Stromal cell of bone marrow (primary cell): Measurements from ENCODE around the gene IRF6.
A peak's percentile ranks its signal among the peaks of the same experiment; 100 is the strongest.

Experiments used
- DNase-seq: peaks from one replicate; pipeline ENCODE4 v3.0.0-alpha.2; 2012; ENCODE audit warnings: low read depth

IRF6 gene

DNA sequence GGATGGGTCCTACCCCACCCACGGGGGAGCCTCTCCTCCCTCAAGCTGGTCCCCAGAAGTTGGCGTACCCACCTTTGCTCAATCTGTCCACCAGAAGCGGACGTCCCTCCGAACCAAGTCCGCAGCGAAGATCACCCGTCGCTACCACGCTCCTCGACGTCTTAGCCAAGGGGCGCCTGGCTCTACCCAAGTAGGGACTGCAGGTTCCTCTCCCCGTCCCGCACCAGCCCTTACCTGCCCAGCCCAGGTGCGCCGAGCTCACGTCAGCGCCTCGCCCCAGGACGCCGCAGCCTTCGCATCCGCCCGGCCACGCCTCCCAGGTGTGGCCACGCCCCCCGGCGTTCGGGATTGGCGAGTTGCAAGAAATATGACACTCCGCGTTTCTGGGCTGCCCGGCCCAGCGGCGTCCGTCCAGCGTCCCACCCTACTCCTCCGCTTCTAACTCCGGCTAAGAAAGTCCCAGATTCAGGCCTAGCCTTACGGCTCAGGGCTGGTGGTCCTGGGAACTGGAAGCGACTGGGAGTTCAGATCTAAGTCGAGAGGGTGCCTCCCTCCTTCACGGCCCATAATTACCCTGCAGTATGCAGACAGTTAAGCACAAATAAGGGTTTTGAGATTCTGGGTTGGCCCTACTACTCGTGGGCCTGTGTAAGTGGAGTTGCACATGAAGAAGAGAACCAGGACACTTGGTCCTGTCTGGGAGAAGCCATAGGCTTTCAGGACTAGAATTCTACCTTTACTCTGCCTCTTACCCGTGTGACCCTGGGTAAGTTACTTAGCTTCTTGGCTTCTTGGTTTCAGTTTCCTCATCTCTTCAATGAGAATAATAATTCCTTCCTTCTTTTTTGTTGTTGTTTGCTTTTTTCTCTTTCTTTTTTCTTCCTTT is at the start of gene IRF6:
Gene IRF6, minus strand, starts transcription at position 268 of the 886 bp plus-strand sequence. CDS start 4,729 bp downstream, outside the sequence.
- peak; percentile 25 for DNase-seq

DNA sequence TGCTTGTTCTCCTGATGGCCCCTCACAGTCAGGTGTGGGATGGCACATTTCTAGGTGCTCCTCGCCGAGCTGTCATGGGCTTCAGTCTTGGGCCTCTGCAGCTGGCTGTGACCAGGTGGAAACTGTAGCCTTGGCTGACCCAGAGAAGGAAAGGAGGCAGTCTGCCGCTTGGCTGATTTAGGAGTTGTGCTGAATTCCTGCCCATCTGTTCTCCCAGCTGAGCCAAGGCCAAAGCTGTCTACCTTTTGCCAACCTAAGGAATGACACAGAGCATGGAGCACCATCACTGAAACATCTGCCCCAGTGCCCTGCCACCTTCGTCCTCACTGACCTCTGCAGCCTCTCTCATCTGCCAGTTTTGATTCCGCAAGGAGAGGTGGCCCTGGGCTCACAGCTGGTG is 49.7 kb upstream of the IRF6 start:
- no peak for DNase-seq

DNA sequence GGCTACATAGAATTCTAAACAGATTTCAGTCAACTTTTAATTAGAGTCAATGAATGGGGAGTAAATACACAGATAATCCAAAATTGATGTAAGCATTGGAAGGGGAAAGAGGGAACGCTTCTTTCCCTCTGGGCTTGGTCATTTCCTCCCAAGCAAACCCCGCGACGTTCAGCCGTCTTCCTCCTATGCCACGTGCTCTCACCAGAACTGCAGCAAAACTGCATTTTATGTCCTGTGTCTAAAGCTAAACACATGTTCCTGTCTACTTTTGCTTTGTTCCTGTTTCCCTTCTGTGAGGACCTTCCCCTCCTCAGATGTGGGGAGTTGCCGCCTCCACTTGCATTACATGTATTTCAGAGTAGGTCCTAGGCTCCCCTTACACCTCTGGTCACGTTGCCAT is 49.1 kb upstream of the IRF6 start:
- DNase-seq: no peak

DNA sequence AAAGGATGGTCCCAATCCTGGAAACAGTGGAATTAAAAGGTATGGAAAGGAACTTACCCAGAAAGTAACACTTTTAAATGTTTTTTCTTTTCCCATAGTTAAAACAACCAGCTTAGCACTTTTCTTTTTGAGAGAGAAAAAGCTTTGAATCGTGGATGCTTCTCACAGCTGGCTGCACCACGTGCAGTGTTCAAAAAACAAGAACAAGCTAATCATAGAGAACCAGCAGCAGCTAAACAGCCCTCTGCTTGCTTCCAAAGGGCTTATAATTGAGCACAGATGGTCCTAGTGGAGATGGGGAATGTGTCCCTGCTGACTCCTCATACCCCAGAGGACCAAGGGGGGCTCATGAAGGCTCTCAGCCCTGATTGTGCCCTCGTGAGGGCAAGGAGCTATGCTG is 48.3 kb upstream of the IRF6 start:
- no peak for DNase-seq

DNA sequence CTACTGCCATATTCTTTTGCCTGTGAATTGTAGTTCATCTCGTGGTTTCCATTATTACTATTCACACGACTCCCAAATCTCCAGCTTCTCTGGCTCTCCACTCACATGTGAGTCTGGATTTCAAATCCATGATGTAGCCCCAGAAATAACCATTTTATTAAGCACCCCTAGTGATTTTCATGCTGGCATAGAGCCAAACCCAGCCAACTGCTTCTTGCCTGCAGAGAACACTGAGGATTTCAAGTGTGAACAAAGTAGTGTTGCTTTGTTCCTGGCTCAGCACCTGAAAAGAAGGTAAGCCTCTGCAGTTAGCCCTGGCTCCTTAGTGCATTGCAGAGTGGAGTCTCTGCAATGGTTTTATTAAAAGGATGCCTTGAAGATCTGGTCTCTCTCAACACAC is 47.7 kb upstream of the IRF6 start:
- no peak for DNase-seq

DNA sequence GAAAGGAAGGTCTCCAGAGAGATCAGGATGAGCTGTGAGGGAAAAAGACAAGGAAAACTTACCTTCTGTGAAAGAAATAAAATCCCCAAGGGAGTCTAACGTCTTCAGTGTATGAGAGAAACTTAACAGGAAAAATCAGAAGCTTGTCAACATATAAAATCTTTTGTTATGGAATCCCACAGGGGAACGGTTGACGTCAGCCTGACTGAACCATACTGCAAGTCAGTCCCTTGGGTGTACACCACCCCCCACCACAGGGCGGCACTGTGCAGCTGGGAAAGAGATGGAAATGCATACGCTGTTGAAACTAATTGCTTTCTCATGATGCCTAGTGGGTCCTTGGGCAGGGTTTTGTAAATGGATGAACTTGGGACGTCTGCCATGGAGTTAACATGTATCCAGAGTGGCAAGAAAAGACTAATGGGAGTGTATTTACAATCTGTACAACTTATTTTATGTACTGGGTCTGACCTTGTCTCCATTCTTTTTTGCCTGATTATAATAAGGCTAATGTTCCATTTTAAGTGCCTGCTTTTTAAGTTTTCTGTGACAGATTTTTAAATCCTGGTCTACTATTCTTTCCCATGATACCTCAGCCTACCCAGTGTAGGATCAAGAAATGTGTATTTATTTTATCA is 44.5 kb upstream of the IRF6 start:
- no peak for DNase-seq

DNA sequence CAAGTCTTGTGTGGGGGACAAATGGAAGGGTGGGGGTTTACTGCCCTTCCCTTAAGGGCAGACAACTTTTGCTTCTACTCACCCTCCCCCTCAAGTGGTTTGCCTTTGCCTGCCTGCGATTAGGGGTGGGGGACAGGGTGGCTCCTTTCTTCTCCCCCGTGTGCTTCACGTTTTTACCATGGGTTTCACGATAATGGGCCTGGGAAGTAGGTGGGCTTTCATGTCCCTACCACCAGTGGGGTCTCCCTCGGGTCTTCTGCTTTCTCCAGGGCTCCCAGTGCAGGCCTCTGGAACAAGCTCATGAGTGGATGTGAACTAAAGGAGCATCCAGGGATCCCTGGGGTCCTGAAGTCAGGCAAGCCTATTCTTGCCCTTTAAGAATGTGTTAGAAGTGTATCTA is 43.4 kb upstream of the IRF6 start:
- no peak for DNase-seq

DNA sequence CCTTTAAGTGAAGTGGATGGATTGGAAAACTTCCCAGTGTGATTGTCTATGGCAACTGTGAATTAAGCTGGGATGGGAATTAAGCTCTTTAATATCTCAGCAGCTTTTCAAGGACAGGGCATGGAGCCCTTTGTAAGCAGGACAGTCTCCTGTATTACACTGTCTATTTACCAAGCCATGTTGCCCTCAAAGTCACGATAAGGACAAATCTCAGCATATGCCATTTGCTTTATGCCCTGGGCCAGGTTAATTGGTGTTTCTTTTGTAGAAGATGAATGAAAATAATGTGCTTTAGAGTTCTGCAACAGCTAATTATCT is 39.4 kb upstream of the IRF6 start:
- DNase-seq: no peak

DNA sequence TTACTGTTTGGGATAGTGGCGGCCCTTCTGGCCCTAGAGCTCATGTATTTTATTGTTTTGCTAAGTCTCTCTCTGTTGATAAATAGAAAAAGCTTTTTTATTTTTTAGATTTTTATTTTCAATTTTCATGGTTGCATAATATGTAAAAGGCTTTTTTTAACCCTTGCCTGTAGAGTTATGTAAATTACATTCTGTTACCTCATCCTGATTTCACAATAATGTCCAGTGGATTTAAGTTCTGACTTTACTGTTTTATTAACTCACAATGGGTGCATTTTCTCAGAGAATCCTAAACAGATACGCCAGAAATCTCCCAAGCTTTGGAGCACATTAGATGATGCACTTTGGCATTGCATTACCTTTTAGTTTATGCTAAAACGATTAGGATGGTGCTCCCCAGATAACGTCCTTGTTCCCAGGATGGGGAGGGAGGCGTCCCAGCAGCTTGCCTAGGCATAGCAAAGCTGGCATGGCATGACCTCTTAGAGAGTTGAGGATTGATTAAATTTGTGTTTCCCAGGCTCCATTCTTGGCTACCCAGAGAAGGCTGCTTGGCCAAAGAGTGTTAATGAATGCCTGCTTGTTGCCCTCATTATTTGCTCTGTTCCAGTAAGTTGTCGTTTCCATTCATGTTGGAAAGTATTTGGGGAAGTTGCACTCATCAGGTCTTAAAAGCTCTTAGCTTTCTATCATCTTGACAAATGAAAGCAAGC is 38.9 kb upstream of the IRF6 start:
- DNase-seq: no peak

DNA sequence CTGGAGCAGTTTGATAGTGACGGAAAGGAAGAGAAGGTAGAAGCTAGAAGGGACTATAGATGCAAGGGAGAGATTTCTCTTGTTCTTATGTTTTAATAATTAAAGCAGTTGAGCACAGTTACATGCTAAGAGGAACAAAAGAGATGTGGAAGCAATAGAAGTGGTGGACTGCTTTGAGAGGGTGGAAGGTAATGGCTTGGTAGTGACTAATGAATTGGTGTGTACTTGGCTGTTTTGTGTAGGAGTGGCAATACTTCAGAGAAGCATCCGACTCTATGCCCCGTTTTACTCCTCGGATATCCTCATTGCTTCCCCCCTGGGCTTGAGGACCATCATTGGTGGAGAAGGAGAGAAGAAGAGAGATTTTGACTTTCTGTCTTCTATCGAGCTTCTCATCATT is 34.7 kb upstream of the IRF6 start:
- no peak for DNase-seq

DNA sequence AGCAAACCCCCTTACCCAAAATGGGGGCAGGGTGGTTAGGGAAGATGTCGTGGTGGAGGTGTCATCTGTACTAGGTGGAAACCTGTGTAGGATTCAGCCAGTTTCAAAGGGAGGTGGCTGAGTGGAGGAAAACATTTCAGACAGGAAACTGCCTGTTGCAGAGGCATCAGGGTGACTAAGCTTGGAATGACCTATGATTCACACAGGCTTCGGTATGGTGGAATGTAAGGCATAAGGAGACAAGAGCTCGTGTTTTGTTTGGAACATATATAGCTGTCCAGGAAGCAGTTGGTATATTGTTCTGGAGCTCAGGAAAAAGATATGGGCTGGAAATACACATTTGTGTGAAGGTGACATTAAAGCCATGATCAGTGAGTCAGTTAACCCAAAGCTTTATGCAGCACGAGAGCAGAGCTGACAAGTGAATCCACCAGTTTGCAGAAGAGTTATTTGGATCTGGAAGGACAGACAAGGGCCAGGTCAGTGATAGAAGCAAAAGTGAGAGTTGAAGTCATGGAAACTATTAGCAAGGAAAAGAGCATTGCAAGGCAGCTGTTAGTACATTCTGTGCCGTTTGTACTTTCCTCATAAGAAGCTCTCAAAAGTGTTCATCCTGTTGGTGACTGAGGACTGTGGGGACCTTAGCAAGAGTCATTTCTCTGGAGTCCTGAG is 34.1 kb upstream of the IRF6 start:
- DNase-seq: peak; percentile 85

DNA sequence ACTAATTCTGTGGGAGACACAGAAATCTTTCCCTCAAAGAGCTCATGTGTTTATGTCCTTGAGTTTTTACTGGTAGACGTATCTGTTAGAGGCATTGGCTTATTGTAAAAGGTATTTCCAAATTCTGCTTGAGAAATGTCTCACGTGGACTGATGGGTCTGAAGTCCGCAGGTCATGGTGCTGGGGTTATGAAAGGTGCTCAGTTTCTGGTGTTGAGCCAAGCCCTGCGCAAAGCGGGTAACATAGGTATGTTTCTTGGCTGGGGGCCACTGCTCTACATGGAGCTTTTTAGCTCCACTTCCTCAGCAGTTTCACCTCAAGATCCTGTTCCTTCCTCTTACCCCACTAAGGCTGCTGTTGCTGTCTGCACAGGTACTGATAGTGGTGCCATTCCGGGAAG is 32.6 kb upstream of the IRF6 start:
- DNase-seq: no peak

DNA sequence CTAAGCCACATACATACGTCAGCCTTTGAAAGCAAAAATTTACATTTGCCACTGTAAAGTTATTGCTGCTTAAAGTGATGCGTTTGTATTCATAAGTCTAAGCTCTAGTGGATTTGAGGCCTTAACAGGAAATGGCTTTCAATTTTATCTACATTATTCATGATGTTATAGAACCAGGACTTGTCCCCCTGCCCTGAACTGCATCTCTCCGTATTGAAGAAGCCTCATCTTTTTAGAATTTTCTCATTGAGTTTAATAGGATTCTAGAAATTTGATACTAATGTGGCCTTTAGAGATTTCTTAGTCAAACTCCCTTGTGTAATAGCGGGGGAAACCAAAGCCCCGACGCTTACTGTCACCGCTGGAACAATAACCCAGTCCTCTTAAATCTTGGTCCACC is 31.7 kb upstream of the IRF6 start:
- DNase-seq: no peak

DNA sequence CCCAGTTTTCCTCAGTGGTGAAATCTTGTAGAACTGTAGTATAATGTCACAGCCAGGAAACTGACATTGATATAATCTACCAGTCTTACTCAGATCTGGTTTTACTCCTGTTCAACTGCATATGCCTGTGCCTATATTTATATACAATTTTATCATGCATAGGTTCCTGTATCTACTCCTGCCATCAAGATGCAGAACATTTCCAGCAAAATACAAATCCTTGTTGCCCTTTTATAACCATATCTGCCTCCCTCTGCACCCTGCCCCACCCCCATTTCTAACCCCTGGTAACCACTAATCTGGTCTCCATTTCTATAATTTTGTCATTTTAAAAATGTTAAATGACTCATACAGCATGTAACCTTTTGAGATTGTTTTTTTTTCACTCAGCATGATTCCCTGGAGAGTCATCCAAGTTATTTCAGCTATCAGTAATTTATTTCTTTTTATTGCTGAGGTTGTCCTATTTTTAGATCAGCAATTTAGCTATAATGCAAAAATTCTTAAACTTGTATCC is 29.9 kb upstream of the IRF6 start:
- DNase-seq: peak; percentile 68

DNA sequence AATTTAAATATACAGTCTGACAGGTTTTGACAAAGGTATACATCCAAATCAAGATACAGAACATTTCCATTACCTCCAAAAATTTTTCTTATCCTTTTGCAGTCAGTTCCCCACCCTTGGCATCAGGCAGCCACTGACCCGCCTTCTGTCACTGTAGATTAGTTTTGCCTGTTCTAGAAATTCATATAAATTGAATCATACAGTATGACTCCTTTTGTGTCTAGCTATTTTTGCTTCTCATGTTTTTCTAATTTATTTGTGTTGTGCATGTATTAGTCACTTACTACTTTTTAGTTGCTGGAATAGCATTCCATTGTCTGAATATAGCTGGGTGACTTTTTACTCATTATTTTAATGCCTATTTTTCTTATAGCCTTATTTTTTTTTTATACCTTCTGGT is 25.7 kb upstream of the IRF6 start:
- DNase-seq: no peak

DNA sequence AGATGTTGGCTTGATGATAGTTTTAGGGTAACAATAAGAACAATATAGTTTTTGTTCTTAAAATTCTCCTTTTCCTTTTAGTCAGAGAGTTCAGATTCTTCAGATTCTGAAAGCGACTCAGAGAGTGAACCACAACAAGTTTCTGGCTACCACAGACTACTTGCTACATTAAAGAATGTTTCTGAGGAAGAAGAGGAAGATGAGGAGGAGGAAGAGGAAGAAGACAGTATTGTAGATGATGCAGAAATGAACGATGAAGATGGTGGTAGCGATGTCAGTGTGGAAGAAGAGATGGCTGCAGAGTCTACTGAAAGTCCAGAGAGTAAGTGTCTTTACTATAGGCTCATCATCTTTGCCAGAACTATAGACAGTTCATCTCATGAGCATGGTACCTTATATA is 24.8 kb upstream of the IRF6 start:
- DNase-seq: no peak

DNA sequence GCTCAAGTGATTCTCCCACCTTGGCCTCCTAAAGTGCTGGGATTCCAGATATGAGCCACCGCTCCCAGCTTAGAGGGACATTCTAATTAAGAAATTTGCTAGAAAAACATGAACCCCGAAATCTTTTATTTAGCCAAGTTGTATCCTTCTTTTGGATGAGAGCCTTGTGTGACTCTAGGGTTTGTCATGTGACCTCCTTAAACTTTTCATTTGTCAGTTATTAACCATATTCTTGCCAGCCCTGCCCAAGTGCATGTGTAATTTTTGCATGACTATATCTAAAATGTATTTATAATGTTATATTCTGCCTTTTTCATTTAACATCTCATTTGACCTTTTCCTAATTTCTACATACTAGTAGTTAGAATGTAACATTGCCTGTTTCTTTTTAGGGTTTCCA is 23.8 kb upstream of the IRF6 start:
- DNase-seq: no peak

DNA sequence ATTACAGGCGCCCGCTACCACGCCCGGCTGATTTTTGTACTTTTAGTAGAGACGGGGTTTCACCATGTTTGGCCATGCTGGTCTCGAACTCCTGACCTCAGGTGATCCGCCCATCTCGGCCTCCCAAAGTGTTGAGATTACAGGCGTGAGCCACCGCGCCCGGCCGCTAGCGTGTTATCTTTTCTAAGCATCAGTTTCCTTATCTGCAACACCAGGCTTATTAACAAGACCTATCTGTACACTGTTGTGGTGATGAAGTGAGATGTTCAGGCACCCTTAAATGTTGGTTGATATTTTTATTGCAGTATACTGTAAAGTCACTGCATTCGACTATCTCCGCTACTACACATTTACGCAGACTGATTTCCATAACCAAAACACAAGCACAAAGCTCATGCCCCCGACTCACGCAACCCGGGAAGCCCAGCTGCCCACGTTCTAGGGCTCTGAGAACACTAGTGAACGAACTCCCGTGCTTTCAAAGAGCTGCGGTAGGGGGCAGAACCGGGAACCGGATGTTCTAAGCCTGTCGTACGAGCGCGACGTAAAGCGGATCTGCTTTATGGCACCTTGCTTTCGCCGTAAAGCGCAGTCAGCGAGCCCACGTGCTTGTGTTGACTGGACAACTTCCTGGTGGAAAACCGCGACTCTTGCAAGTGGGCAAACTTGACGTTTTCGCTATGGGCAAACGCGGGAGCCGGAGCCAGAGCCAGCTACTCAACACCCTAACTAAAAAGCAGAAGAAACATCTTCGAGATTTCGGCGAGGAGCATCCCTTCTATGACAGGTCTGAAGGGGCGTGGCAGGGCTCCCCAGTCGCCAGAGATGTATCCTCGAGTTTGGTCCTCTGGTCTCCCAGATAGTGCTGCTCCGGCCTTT is 21.7 kb upstream of the IRF6 start, which contains the start of gene UTP25:
Gene UTP25, plus strand, starts transcription at position 589 of the 879 bp plus-strand sequence. Its CDS starts 92 bp downstream, at position 681.
- DNase-seq: peak; percentile 93

DNA sequence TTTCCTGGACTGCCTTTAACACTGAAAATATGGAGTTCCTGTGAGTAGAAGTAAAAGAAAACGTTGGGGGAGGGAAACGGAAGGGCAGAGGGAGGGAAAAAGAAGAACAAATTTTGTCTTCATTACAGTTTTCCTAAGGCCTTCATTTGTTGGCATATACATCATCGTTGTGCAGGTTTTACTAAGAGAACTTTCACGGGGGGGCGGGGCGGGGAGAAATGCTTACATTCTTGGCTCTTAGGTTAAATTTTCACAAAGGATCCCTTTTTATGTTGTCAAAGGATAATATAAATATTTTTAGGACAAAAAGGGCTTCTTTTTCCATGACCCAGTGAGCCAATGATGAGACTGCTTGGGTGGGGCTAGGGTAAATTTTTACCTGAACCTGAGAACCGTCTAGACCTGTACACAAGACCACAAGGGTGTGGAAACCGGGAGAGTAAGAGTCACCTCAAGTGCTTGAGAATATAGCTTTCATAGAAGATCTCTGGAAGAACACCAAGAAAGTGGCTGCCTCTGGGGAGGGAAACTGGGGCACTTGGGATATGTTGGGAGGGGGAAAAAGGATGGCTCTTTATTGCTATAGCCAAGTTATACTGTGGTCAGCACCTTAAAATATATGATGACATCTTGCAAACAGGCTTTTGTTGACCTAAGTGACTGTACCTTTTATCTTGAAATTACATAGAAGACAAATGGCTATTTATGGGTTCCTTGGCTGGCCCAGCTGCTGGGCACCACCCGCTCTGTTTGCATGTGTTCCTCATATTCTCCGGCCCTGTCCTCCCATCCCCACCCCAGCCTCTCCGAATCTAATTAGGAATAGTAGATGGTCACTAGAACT is 19.9 kb upstream of the IRF6 start:
- DNase-seq: no peak
